NCI-H1105 (cell line): Measurements from ENCODE around the gene TADA3.

Source experiments
- DNase-seq: peaks from one replicate; lab custom pipeline; 2025; lab: John Stamatoyannopoulos, UW

The TADA3 gene

DNA sequence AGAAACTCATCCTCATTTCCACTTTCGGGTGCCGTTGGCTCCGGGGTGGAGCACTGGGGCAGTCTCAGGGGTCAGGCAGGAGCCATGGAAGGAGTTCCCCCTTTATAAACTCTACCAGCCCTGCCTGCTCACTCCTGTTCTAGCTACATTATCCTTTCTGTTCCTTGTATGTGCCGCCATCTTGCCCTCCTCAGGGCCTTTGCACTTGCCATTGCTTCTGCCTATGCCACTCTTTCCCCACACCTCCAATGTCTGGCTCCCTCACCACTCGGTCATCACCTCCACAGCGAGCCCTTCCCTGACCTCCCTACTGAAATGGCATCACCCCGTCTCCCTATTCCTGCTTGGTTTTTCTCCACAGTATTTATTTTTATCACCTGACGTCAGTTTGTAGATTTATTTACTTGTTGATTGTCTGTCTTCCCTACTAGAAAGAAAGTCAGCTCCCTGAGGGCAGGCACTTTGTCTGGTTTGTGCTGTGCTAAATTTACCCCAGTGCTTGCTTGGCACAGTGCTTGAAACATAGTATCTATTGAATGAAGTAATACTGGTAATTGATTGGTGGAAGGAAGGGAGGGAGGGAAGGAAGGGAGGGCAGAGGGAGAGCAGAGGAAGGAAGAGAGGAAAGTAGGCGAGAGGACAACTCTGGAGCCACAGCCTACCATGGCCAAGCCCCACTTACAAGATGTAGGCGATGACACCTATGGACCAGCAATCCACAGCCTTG is 31.3 kb downstream of the TADA3 start:
- DNase-seq = no peak

- no peak for DNase-seq
Observed at GRCh38 chr3:9757427-9757826, 34.8 kb downstream of the TADA3 start.

DNA sequence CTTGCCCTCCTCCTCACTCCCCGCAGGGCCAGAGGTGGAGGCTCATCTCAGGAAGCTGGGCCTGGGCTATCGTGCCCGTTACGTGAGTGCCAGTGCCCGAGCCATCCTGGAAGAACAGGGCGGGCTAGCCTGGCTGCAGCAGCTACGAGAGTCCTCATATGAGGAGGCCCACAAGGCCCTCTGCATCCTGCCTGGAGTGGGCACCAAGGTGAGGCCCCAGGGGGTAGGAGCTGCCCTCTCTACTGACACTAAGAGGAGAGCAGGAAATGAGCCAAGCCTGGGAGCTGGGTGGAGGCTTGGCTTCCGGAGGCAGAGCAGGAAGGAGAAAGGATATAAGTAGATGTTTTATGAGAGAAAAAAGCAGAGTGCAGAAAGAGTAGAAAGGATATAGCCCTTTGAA is 37.6 kb downstream of the TADA3 start:
- no peak for DNase-seq

DNA sequence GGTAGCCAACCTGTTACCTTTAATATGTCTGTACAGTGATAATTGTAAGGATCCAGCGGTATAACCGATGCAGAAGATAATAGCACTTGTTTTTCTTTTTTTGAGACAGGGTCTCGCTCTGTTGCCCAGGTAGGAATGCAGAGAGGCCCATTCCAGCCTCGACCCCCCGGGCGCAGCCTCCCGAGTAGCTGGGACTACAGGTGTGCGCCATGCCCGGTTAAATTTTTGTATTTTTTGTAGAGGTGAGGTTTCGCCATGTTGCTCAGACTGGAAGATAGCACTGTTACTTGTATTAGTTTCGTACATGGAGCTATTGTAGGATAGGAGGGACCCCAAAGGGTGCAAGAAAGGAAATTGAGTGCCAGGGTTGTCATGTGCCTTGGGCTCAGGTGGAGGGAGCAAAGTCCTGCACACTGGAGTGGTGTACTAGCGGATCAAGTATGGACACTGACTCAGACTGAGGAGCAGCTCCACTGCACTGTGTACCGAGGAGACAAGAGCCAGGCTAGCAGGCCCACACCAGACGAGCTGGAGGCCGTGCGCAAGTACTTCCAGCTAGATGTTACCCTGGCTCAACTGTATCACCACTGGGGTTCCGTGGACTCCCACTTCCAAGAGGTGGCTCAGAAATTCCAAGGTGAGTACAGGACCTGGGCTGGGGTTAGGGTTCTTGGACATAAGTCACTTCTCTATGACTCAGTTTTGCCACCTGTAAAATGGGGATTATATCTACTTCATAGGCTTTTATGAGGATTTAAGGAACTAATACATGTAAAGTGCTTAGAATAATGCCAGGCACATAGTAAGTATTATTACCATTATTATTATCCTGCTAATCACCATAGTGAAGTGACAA is 41.5 kb downstream of the TADA3 start:
- no peak for DNase-seq

- DNase-seq = peak; percentile 89
Observed at GRCh38 chr3:9749645-9750555, 42.4 kb downstream of the TADA3 start, which contains the start of gene OGG1. OGG1 (plus strand) TSS chr3:9749952; CDS start chr3:9750287, 335 bp downstream.

DNA sequence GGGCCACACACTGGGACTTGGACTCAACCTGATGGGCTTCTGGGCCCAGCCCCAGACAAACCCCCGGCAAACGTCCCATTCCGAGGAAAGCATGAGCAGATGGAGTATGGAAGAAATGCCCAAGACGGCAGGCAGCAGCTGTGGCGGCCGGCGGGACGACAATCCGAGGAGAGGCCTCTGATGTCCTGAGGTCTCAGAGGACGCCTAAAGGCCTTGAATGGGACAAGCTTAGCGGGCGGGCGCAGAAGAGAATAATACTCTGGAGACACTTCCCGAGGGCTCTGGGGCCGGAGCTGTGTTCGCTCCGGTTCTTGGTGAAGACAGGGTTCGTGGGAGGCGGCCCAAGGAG is 43.0 kb downstream of the TADA3 start:
- no peak for DNase-seq

GRCh38 chr3:9748031-9748430 is 44.2 kb downstream of the TADA3 start:
- no peak for DNase-seq

- no peak for DNase-seq
Observed at GRCh38 chr3:9747267-9747666, 45.0 kb downstream of the TADA3 start.

DNA sequence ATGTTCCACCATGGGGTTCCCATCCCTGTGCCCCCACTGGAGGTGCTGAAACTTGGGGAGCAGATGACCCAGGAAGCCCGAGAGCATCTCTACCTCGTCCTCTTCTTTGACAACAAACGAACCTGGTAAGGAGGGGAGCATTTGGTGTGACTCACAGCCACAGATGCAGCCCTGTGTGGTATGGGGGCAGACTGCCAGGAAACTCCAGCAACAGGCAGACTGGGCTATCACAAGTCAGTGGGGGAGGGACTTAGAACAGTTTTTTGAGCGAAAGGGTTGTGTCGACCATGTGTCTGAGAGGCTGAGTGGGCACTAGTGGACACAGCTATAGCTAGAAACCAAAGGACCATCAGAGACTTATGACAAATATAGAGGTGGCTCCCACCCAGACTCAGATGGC is 45.9 kb downstream of the TADA3 start:
- DNase-seq = no peak

DNA sequence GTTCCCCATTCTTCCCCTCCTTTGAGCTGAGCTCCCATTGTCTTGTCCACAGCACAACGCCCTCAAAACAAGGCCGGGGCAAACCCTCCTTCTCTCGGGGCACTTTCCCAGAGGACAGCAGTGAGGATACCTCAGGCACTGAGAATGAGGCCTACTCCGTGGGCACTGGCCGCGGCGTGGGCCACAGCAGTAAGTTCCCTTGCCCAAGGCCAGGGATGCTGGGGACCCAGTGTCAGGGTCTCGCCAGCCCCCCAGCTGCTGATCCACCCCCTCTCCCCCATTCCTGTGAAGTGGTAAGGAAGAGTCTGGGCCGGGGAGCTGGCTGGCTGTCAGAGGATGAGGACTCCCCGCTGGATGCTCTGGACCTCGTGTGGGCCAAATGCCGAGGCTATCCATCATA is 46.8 kb downstream of the TADA3 start:
- no peak for DNase-seq

- DNase-seq = no peak
Observed at GRCh38 chr3:9744162-9744561, 48.1 kb downstream of the TADA3 start.

DNA sequence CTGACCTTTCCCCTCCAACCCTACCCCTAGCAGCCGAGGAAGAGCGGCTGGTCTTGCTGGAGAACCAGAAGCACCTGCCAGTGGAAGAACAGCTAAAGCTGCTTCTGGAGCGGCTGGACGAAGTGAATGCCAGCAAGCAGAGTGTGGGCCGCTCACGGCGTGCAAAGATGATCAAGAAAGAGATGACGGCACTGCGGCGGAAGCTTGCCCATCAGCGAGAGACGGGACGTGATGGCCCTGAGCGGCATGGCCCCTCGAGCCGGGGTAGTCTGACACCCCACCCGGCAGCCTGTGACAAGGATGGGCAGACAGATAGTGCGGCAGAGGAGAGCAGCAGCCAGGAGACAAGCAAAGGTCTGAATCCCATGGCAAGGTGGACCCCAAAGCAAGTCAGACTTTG is 48.7 kb downstream of the TADA3 start:
- DNase-seq = no peak

GRCh38 chr3:9742560-9742959 is 49.7 kb downstream of the TADA3 start:
- no peak for DNase-seq

DNA sequence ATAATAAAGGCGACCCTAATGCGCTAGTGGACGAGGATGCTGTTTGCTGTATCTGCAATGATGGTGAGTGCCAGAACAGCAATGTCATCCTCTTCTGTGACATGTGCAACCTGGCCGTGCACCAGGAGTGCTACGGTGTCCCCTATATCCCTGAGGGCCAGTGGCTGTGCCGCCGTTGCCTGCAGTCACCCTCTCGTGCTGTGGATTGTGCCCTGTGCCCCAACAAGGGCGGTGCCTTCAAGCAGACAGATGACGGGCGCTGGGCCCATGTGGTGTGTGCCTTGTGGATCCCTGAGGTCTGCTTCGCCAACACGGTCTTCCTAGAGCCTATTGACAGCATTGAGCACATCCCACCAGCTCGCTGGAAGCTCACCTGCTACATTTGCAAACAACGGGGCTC is 53.1 kb downstream of the TADA3 start:
- DNase-seq = no peak

- DNase-seq = no peak
Observed at GRCh38 chr3:9736831-9737230, 55.4 kb downstream of the TADA3 start.

- DNase-seq = no peak
Observed at GRCh38 chr3:9732740-9733115, 59.5 kb downstream of the TADA3 start.

GRCh38 chr3:9732080-9732739 is 60.1 kb downstream of the TADA3 start:
- no peak for DNase-seq

DNA sequence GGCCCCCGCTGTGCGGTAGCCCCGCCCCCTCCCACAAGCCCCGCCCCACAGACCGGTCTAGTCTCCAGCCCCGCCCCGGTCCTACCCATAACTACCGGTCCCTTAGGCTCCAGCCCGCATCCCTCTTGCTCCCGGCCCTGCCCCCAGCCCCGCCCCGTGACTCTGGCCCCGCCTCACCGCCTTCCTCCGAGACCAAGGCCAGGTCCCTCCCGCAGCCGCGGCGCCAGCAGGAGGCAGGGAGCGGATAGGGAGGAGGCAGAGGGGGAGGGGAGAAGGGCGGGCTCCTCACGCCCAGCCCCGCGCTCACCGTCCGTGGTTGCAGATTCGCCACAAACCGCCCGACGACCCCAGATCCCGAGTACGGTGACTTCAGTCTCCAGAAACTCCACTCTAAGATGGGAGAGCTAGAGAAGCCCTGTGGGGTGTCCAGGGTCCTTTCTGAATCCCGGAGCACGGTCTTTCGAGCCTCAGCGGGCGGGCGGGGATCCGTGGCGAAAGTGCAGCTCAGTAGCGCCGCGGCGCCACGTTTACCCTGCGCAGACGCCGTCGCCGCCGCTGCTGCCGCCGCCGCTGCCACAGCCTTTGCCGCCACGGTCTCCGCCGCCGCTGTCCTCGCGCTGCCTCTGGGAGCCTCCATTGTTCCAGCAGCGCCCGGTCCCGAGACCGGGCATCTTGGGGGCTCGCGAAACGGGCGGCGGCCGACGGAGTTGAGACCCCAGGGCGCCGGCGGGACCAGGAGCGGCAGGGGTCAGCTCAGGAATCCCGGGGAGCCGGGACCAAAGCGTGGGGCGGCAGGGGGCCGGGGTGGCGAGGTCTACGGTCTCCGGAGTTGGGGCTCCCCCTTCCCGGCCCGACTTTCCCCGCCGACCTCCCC is 60.8 kb downstream of the TADA3 start, which contains the start of gene BRPF1:
Gene BRPF1 (plus strand): TSS at position 530 of the 874 bp plus-strand sequence. CDS start 2,406 bp downstream, outside the sequence.
- peak; percentile 88 for DNase-seq

GRCh38 chr3:9730657-9731205 is 61.5 kb downstream of the TADA3 start:
- DNase-seq = peak; percentile 73
